HG02970 (cell line): ENCODE data around the gene ARHGEF33.

Experiments used
- ATAC-seq: cut with Tn5 transposase; IDR thresholded peaks from one replicate; pipeline ENCODE4 v1.9.1; 2021; ENCODE audit warnings: mild to moderate bottlenecking, moderate library complexity, moderate number of reproducible peaks; ENCODE audit not compliant: unreplicated experiment, low FRiP score

Gene ARHGEF33

GRCh38 chr2:38951766-38952165 lies 62.1 kb downstream of the ARHGEF33 start:
- ATAC-seq, result no peak

- no peak for ATAC-seq
Observed at GRCh38 chr2:38957972-38958371, 68.3 kb downstream of the ARHGEF33 start.

DNA sequence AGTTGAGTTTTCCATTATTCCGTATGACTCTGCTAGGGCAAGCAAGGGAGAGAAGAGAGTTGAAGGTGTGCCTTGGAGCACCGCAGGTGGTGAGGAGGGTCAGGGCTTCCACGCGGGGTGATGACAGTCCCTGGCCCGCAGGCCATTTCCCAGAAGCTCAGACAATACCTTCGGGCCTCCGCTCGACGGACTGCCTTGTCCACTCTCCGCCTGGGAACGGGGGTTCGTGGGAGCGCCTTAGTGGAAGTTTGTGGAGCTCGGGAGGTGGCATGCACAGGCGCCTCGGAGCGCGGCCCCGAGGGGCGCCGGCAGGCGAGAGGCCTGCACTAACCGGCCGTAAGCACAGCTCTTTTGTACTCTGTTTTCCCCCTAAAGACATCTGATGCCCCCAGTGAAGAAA lies 69.8 kb downstream of the ARHGEF33 start:
- no peak for ATAC-seq

- peak; percentile 69 for ATAC-seq
Observed at GRCh38 chr2:38959938-38960608, 70.4 kb downstream of the ARHGEF33 start.

DNA sequence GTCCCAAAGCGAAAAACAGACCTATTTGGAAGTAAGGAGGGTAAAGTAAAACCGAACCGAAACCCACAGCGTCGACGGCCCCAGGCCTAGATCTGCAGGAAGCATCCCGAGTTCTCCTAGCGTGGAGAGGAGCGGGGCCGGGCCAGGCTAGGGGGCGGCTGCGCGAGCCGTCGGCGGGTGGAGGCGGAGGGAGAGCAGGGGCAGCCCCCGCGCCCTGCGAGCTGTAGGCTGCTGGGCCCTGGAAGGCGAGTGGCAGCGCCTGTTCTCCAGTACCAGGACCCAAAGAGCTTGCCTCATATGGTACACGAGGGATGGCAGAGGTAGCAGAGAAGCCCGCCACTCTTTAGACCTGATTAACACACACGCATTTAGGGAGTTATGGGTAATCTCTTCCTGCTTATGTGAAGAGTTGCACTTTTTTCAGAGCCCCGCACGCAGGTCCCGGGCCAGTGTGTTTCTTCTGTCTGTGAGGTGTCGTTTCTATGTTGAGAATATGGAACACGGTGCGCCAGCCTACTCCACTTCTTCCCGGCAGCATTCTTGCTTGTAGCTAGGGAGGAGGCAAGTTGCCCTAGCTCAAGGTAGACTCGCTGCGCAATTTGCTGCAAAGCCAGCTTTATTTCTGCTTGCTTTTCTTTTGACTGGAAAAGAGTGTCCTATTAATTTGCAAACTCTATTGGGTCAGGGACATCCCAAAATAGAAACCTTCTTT lies 71.1 kb downstream of the ARHGEF33 start:
- no peak for ATAC-seq

GRCh38 chr2:38966006-38966405 lies 76.3 kb downstream of the ARHGEF33 start:
- no peak for ATAC-seq

DNA sequence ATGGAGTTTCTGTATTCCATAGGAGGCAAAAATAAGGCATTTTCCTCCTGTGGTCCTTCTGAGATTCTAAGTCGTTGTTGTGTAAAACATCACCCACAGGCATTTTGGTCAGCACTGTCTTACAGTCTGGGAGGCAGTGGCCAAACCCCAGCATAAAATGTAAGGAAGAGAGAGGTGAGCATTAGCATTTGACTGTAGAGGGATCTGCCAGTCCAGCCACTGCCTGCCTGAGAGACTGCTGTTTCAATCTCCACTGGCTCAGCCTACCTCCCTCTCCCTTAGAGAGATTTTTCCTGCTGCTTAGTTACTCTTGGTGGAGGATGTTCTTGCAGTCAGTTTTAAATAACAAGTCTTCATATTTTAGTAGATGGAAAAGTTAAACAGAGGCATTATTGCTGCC lies 77.0 kb downstream of the ARHGEF33 start:
- no peak for ATAC-seq

- no peak for ATAC-seq
Observed at GRCh38 chr2:38968021-38968420, 78.3 kb downstream of the ARHGEF33 start.

DNA sequence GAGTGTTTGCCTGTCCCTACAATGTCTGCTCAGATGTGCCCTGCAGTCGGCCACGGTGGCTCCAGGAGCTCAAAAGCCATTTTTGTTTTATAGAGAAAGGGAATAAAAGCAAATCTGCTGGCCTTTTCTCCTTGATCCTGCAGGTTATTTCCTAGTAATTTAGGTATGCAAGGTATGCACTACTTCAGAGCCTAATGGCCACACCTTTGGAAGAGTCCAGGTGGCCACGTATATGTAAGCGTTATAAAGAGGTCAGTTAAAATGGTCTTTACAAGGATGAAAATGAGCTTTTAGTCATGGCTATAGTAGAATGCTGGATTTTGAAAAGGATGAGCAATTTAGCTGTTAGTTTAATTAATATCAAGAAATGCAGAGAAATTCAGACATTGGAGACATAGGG lies 81.7 kb downstream of the ARHGEF33 start:
- ATAC-seq, result no peak

GRCh38 chr2:38973266-38973665 lies 83.6 kb downstream of the ARHGEF33 start:
- ATAC-seq, result no peak

GRCh38 chr2:38975042-38975441 lies 85.4 kb downstream of the ARHGEF33 start:
- no peak for ATAC-seq

DNA sequence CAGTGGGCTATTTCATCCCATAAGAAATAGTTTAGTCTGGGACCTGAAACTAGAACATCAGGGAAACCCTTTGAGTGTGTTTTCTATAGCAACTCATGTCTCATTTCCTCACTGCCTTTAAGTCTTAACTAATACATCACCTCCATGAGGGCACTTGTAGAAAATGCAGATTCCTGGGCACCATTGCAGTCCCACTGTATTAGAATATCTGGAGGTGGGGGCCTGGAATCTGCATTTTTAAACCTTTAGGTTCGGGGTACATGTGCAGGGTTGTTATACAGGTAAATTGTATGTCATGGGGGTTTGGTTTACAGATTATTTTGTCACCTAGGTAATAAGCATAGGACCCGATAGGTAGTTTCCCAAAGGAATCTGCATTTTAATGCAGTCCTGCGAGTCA lies 87.4 kb downstream of the ARHGEF33 start:
- no peak for ATAC-seq

GRCh38 chr2:38978296-38978903 lies 88.7 kb downstream of the ARHGEF33 start:
- ATAC-seq, result no peak

DNA sequence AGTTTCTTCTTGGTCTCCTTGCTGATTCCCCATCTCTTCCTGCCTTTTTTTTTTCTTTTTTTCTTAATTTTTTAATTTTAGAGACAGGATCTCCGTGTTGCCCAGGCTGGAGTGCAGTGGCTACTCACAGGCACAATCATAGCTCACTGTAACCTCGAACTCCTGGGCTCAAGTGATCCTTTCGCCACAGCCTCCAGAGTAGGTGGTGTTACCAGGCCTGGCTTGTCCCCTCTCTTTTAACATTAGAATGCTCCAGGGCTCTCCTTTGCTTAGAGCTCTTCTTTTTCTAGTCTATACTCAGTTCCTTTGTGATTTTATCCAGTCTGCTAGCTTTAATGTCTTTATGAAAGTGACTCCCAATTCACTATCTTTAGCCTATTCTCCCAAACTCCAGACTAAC lies 89.2 kb downstream of the ARHGEF33 start:
- ATAC-seq, result no peak

DNA sequence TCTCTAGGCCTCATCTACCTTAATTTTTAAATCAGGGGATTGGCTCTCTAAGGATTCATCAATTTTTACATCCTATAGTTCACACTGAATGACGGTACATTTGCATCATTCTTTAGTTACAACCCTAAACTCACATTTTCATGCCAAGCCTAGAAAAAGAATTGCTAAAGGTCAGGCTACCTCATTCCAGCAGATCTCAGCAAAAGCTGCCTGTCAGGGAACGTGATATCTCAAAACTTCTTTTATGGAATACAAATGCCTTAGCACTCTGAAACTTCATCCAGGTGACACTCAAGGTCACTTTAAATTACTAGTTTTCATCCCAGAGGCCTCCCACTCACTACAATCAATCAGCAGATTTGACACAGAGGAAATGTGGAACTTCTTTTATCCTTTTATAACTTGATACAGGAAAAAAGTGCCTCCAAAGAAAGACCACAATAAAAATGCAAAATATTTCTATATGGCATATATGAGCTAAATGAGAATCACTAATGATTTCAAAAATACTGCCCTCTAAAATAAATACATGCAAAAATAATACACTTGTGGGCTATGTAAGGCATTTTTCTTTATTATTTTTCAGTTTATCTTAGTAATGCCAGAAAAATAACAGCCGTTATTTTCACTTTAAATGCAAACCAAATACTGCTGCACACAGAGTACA lies 91.5 kb downstream of the ARHGEF33 start:
- ATAC-seq, result no peak

GRCh38 chr2:38981670-38982357 lies 92.1 kb downstream of the ARHGEF33 start:
- no peak for ATAC-seq

GRCh38 chr2:38982498-38982897 lies 92.8 kb downstream of the ARHGEF33 start:
- ATAC-seq, result no peak

DNA sequence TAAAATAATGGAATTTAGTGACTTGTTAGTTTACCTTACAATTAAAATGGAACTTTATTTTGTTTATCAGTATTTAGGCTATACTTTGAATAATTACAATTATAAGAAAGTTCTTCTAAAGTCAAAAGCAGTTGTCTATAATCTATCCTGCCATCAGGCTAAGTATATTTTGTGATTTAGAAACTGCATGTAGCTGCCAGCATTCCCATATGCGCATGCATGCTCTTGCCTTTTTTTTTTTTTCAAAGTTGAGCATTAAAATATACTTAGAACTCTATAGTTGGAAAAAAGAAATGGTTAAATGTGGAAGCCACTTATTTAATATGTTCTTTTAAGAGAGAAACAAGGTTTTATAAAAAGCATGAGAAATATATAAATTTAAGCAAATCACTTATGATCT lies 99.0 kb downstream of the ARHGEF33 start:
- ATAC-seq, result no peak

DNA sequence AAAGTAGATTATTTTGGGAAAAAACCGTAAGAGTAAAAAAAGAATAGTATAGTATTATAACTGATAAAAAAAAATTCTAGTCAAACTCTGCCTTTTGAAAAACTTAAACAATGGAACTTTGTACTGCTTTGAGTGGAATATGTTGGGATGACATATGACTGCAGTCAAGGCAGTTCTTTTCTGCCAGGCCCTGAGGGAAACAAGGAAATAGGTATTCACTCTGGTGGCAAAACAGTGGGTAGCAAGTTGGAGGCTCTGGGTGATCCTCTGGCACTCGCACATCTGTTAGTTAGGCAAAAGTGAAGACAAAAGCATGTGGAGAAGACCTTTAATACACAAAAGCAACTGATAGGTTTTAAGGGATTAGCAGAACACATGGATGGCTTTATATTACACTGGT lies 102.2 kb downstream of the ARHGEF33 start:
- no peak for ATAC-seq

- no peak for ATAC-seq
Observed at GRCh38 chr2:38997781-38998180, 108.1 kb downstream of the ARHGEF33 start.

DNA sequence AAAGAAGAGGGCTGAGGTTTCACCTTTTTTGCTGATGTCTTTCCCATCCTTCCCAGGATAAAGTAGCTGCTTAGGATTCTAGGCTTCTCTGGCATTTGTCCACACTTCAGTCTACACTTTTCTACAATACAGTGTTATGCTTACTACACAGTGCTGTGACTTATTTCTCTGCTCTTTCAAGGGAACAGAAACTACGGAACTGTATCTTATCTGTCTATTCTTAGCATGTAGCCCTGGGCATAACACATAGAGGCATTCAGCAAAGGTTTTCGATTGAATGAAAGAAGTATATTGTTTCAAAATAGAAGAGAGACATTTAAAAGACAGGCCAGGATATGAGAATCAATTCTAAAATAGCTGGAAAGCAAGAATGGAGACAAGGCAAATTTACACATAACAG lies 110.9 kb downstream of the ARHGEF33 start:
- ATAC-seq, result no peak
